HG03469 (cell line): Measurements from ENCODE around the gene MLLT1.
"Not testable (repeated sequence)": the region's sequence is repeated elsewhere in the genome, so short reads cannot be mapped to it uniquely, and the experiment has no call there.

Experiments
- ATAC-seq: cut with Tn5 transposase; IDR thresholded peaks from one replicate; pipeline ENCODE4 v1.9.1; 2021; ENCODE audit warnings: mild to moderate bottlenecking, moderate library complexity, moderate number of reproducible peaks; ENCODE audit not compliant: unreplicated experiment

The MLLT1 gene

GRCh38 chr19:6279931-6280591 lies at the start of gene MLLT1:
TSS of gene MLLT1 (minus strand) at chr19:6279975. CDS start at chr19:6279784, 191 bp downstream.
- peak; percentile 78 for ATAC-seq

GRCh38 chr19:6326815-6327214 lies 47.0 kb upstream of the MLLT1 start:
- no peak for ATAC-seq

- ATAC-seq, result no peak
These were observed 45.8 kb upstream of the MLLT1 start for GRCh38 chr19:6325614-6326013.

- no peak for ATAC-seq
These were observed 45.0 kb upstream of the MLLT1 start for GRCh38 chr19:6324757-6325156.

GRCh38 chr19:6322284-6322683 lies 42.5 kb upstream of the MLLT1 start:
- ATAC-seq, result no peak

GRCh38 chr19:6319376-6319775 lies 39.6 kb upstream of the MLLT1 start:
- ATAC-seq, result no peak

GRCh38 chr19:6318772-6319171 lies 39.0 kb upstream of the MLLT1 start:
- ATAC-seq, result no peak

GRCh38 chr19:6315646-6316045 lies 35.9 kb upstream of the MLLT1 start:
- ATAC-seq, result not testable (repeated sequence)

GRCh38 chr19:6313398-6313969 lies 33.7 kb upstream of the MLLT1 start:
- ATAC-seq, result no peak

GRCh38 chr19:6312018-6312417 lies 32.2 kb upstream of the MLLT1 start:
- ATAC-seq, result no peak

GRCh38 chr19:6298413-6298812 lies 18.6 kb upstream of the MLLT1 start:
- ATAC-seq, result no peak

- no peak for ATAC-seq
These were observed 17.4 kb upstream of the MLLT1 start for GRCh38 chr19:6297202-6297601.

GRCh38 chr19:6292006-6292405 lies 12.2 kb upstream of the MLLT1 start:
- ATAC-seq, result no peak

- no peak for ATAC-seq
These were observed 9.0 kb upstream of the MLLT1 start for GRCh38 chr19:6288737-6289136.

- no peak for ATAC-seq
These were observed 7.6 kb upstream of the MLLT1 start for GRCh38 chr19:6287269-6287885.

GRCh38 chr19:6286676-6287075 lies 6.9 kb upstream of the MLLT1 start:
- no peak for ATAC-seq

- not testable (repeated sequence) for ATAC-seq
These were observed 2.6 kb upstream of the MLLT1 start for GRCh38 chr19:6282393-6282792.

GRCh38 chr19:6279620-6279930 lies 200 bp downstream of the MLLT1 start:
- ATAC-seq, result no peak

GRCh38 chr19:6278740-6279619 lies 795 bp downstream of the MLLT1 start:
- no peak for ATAC-seq

GRCh38 chr19:6278051-6278450 lies 1.7 kb downstream of the MLLT1 start:
- ATAC-seq, result no peak

- ATAC-seq, result no peak
These were observed 3.3 kb downstream of the MLLT1 start for GRCh38 chr19:6276447-6276846.
